Measurements from ENCODE around the gene EIF4G1.

- TF ChIP-seq POLR2A (IDR thresholded peaks at IDR 0.05; ENCODE audit: low read depth, low read length) (no peak), POLR2AphosphoS5 (IDR thresholded peaks at IDR 0.05; ENCODE audit: low read depth, low read length) (no peak), TAF1 (IDR thresholded peaks at IDR 0.05; ENCODE audit: low read depth, low read length) (no peak), SPI1 (IDR thresholded peaks at IDR 0.05; ENCODE audit: low read depth, low read length) (no peak), POU2F2 (IDR thresholded peaks at IDR 0.05; ENCODE audit: low read depth, low read length) (no peak), PAX5 (IDR thresholded peaks at IDR 0.05; ENCODE audit: insufficient read depth, low read length, severe bottlenecking) (no peak)
Observed at GRCh38 chr3:184354121-184354728, 39.8 kb downstream of the EIF4G1 start.
